Lung (tissue), 12 donors: ENCODE measurements around the gene CPO. TPM values are rescaled to one million over a fixed set of nuclear protein-coding genes. Genes with fewer than 3 reads are reported as not detected.
"Not testable (repeated sequence)": the region's sequence is repeated elsewhere in the genome, so short reads cannot be mapped to it uniquely, and the experiment has no call there.

Experiments used
- ATAC-seq: fragments of 200-7000 bp; cut with Tn5 transposase; one replicate; pipeline ENCODE4 v1.9.1; 2020; ENCODE audit warnings: moderate number of reproducible peaks; ENCODE audit not compliant: insufficient read depth, low FRiP score
- DNase-seq, 3 donors: peaks; one replicate each; pipeline ENCODE4 v3.0.0-alpha.2; 2013 to 2017
- H3K27ac ChIP-seq, 2 donors: one replicate each; pipeline ENCODE4 v1.5.1; 2013; ENCODE audit warnings: mild to moderate bottlenecking in 2 of 2, moderate library complexity in 2 of 2, control low read depth in 1 of 2, inconsistent platforms in 1 of 2, low read depth in 1 of 2, low read length in 1 of 2
- H3K27me3 ChIP-seq, 3 donors: one replicate each; pipeline ENCODE4 v1.5.1; 2013; ENCODE audit warnings: low read length in 2 of 3; ENCODE audit not compliant: control insufficient read depth in 3 of 3, insufficient read depth in 3 of 3
- H3K36me3 ChIP-seq, 4 donors: one replicate each; pipeline ENCODE4 v1.5.1; 2013; ENCODE audit warnings: low read length in 4 of 4, mild to moderate bottlenecking in 1 of 4, moderate library complexity in 1 of 4; ENCODE audit not compliant: control insufficient read depth in 4 of 4, insufficient read depth in 4 of 4
- H3K4me1 ChIP-seq, 5 donors: one replicate each; pipeline ENCODE4 v1.5.1; 2013; ENCODE audit warnings: low read length in 5 of 5, mild to moderate bottlenecking in 2 of 5, moderate library complexity in 1 of 5; ENCODE audit not compliant: control insufficient read depth in 5 of 5, insufficient read depth in 5 of 5
- H3K4me3 ChIP-seq: one replicate; pipeline ENCODE4 v1.5.1; 2013; ENCODE audit warnings: mild to moderate bottlenecking, control low read depth, moderate library complexity
- H3K9ac ChIP-seq, 2 donors: one replicate each; pipeline ENCODE4 v1.5.1; 2013; ENCODE audit warnings: low read length in 2 of 2, control low read depth in 1 of 2; ENCODE audit not compliant: insufficient read depth in 1 of 2
- H3K9me3 ChIP-seq, 4 donors: one replicate each; pipeline ENCODE4 v1.5.1; 2013; ENCODE audit warnings: low read length in 3 of 4, mild to moderate bottlenecking in 1 of 4, moderate library complexity in 1 of 4; ENCODE audit not compliant: control insufficient read depth in 4 of 4, insufficient read depth in 3 of 4
- WGBS, 2 donors: extraction: QIAGEN DNeasy Blood & Tissue Kit; methylation state at CpG; one replicate each; pipeline ENCODE4 v1.1.7; 2013; 5-methylcytosine and 5-hydroxymethylcytosine counted together
- polyA plus RNA-seq, 2 donors: library from polyadenylated mRNA; stranded (reverse); fragments of 200-250 nt; gene quantifications; one replicate each; pipeline ENCODE4 v1.2.1, GENCODE V29; 2013
- total RNA-seq, 2 donors: library from RNA; depleted of rRNA in 1 of 2; stranded (reverse); fragments of >200 nt in 1 of 2; gene quantifications; one replicate each; pipeline ENCODE4 v1.2.1, GENCODE V29; 2014 to 2021
- TF ChIP-seq, protein P1 (sequence below): IDR thresholded peaks from 2 replicates; pipeline ENCODE4 v1.5.1; 2012; ENCODE audit warnings: mild to moderate bottlenecking; ENCODE audit errors: control extremely low read depth, extremely low read depth
- donor health status: control.
- donor health status: control.
- donor health status: Bipolar disorder and iron deficiency.
- donor health status: healthy.
- donor health status: DM: yes; HTN: yes; CAD: no.

The CPO gene
- total and polyA plus RNA-seq, 4 donors, result 0.07 to 0.20 (median 0.14) TPM; not detected in 1

DNA sequence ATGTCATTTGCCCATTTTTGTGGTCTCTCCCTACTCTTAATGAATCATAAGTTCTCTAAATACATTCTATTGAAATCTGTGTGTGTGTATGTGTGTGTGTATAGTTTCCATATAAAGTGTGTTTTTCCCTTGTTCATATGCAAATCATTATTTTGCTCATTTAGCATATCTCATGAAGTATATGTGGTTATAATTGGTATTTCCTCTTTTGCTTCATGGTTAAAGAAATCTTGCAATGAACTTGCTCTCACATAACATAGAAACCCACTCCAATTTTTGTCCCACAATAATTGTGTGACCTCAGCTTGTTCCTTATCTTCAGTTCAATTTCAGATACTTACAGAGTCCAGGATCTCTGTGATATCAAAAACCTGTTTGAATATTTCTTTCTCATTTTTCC, 1.2 kb downstream of the CPO start:
- Histone ChIP-seq H3K4me1 (peaks cover 0 to 6% (median 0%) of the 10 kb centered on the region in 5 donors), H3K9ac (no peak overlapping the region)

DNA sequence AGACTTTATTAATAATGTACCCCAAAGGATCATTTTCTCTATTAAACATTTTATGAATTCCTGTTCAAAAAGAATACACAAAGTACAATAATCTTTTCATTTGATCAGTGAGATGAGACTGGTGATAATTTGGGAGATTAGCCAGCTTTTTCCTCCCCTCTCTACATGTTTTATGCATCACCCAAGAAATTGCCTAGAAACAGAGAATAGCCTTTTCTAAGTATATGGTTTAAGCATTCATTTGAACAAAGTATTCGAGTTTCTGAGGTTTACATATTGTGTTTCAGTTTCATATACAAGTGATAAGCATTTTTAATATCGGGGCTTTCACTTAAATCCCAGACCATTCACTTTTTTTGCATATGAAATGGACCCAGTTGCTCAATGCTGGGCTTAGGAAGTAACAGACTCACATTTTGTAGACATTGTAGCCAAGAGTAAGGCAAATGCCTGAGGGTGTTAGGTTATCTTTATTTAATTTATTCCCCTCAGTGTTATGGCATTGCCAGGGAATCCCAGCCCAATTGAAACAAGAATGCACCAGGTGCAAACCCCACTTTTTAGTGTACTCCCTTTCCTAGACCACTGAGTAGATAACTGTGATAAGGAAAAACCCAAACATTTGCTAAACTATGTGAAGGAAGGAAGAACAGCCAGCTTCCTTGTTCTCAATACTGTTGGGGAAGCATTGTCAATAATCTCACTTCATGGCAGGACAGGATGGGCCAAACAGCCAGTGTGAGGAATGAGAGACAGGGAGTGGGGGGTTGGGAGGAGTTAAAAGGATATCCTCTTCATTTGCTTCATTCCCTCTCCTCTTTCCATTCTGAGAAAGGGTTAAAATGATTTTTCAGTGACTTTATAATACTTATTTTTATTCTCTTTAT, 3.5 kb downstream of the CPO start:
- 68 to 71% methylated on average over 2 of the region's 2 CpGs for WGBS, 2 donors
- no peaks in the 10 kb centered on the region for H3K4me1 ChIP-seq
- no peaks in the 10 kb centered on the region for H3K36me3 ChIP-seq
- H3K27me3 ChIP-seq, result no peaks in the 10 kb centered on the region
- no peaks in the 10 kb centered on the region for H3K9me3 ChIP-seq
- DNase-seq (no peak), ATAC-seq (no peak)
- TF ChIP-seq, protein P1, sequence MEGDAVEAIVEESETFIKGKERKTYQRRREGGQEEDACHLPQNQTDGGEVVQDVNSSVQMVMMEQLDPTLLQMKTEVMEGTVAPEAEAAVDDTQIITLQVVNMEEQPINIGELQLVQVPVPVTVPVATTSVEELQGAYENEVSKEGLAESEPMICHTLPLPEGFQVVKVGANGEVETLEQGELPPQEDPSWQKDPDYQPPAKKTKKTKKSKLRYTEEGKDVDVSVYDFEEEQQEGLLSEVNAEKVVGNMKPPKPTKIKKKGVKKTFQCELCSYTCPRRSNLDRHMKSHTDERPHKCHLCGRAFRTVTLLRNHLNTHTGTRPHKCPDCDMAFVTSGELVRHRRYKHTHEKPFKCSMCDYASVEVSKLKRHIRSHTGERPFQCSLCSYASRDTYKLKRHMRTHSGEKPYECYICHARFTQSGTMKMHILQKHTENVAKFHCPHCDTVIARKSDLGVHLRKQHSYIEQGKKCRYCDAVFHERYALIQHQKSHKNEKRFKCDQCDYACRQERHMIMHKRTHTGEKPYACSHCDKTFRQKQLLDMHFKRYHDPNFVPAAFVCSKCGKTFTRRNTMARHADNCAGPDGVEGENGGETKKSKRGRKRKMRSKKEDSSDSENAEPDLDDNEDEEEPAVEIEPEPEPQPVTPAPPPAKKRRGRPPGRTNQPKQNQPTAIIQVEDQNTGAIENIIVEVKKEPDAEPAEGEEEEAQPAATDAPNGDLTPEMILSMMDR, result no peak
- H3K27ac ChIP-seq, result no peak overlapping the region
- H3K4me3 ChIP-seq, result no peak overlapping the region
- no peak overlapping the region for H3K9ac ChIP-seq

More for the DNA sequence above, 1.2 kb downstream of the CPO start:
- TF ChIP-seq, protein P1, result no peak
- ATAC-seq (no peak), DNase-seq (no peak)
- Histone ChIP-seq H3K27ac (no peak overlapping the region), H3K36me3 (no peaks in the 10 kb centered on the region), H3K27me3 (no peaks in the 10 kb centered on the region), H3K9me3 (no peaks in the 10 kb centered on the region), H3K4me3 (no peak overlapping the region)

DNA sequence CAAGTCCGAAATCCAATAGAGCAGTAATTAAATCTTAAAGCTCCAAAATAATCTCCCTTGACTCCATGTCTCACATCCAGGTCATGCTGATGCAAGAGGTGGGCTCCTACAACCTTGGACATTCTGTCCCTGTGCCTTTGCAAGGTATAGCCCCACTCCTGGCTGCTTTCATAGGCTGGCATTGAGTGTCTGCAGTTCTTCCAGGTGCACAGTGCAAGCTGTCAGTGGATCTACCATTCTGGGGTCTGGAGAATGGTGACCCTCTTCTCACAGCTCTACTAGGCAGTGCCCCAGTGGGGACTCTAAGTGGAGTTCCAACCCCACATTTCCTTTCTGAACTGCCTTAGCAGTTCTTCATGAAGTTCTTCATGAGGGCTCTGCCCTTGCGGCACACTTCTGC, 14.1 kb downstream of the CPO start:
- 94 to 98% methylated on average over 2 of the region's 2 CpGs for WGBS, 2 donors
- not testable (repeated sequence) for H3K36me3 ChIP-seq, DNase-seq, H3K9me3 ChIP-seq, H3K27ac ChIP-seq, H3K4me3 ChIP-seq, H3K9ac ChIP-seq, ATAC-seq, H3K4me1 ChIP-seq, H3K27me3 ChIP-seq

DNA sequence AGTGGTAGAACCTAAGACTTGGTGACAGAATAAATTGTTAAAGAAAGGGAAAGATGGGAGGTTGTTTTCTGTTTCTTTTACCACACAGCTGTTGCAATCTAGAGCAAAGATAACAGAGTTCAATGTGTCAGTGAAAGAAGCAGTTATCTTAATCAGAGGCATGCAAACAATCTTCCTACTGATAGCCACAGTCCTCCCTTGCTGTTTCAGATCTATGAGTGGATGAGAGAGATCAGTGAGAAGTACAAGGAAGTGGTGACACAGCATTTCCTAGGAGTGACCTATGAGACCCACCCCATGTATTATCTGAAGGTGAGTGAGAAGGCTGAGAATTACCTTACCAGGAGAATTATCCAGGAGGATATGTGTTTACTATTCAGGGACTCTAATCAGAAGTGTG, 15.9 kb downstream of the CPO start:
- no peak overlapping the region for H3K4me3 ChIP-seq
- peaks cover 0 to 6% (median 0%) of the 10 kb centered on the region in 4 donors for H3K9me3 ChIP-seq
- H3K27me3 ChIP-seq, result no peaks in the 10 kb centered on the region
- no peaks in the 10 kb centered on the region for H3K36me3 ChIP-seq
- no peaks in the 10 kb centered on the region for H3K4me1 ChIP-seq
- TF ChIP-seq, protein P1, result no peak
- no peak overlapping the region for H3K9ac ChIP-seq
- ATAC-seq (no peak), DNase-seq (no peak)
- no peak overlapping the region for H3K27ac ChIP-seq
